Measurements from ENCODE around the gene OSTC.

DNA sequence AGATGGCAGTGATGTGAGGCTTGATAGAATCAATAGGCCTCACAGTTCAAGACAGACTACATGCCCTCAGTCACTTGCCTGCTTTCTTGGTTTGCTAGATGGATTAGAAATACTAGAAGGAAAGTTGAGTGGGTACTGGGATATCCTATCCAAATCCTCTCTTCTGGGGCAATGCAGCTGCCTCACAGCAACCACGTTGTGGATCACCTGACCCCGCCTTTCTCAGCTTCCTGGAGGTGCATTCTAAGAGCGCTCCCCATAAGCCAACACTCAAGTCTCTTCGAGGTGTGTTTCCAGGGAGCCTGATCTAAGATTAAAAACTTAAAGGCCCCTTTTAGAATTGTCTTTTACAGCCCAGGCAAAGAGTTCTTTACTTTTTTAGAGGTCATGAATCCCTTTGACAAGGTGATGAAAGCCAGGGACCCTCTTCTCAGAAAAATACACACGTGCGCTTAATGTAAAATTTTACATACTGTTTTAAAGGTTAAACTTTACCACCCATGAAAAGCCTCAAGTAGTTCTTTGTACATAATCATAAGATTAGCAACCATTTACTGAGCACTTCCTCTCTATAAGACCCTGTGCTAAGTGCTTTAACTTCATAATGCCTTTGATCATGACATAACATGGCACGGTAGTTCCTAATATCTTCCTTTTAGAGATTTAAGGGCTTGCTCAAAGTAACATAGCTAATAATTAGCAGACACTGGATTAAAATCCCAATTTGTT, 30.9 kb upstream of the OSTC start:
- TF ChIP-seq, protein P1, sequence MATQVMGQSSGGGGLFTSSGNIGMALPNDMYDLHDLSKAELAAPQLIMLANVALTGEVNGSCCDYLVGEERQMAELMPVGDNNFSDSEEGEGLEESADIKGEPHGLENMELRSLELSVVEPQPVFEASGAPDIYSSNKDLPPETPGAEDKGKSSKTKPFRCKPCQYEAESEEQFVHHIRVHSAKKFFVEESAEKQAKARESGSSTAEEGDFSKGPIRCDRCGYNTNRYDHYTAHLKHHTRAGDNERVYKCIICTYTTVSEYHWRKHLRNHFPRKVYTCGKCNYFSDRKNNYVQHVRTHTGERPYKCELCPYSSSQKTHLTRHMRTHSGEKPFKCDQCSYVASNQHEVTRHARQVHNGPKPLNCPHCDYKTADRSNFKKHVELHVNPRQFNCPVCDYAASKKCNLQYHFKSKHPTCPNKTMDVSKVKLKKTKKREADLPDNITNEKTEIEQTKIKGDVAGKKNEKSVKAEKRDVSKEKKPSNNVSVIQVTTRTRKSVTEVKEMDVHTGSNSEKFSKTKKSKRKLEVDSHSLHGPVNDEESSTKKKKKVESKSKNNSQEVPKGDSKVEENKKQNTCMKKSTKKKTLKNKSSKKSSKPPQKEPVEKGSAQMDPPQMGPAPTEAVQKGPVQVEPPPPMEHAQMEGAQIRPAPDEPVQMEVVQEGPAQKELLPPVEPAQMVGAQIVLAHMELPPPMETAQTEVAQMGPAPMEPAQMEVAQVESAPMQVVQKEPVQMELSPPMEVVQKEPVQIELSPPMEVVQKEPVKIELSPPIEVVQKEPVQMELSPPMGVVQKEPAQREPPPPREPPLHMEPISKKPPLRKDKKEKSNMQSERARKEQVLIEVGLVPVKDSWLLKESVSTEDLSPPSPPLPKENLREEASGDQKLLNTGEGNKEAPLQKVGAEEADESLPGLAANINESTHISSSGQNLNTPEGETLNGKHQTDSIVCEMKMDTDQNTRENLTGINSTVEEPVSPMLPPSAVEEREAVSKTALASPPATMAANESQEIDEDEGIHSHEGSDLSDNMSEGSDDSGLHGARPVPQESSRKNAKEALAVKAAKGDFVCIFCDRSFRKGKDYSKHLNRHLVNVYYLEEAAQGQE (IDR thresholded peaks at IDR 0.05; ENCODE audit: insufficient replicate concordance, low read depth): no peak
- TF ChIP-seq, protein P2, sequence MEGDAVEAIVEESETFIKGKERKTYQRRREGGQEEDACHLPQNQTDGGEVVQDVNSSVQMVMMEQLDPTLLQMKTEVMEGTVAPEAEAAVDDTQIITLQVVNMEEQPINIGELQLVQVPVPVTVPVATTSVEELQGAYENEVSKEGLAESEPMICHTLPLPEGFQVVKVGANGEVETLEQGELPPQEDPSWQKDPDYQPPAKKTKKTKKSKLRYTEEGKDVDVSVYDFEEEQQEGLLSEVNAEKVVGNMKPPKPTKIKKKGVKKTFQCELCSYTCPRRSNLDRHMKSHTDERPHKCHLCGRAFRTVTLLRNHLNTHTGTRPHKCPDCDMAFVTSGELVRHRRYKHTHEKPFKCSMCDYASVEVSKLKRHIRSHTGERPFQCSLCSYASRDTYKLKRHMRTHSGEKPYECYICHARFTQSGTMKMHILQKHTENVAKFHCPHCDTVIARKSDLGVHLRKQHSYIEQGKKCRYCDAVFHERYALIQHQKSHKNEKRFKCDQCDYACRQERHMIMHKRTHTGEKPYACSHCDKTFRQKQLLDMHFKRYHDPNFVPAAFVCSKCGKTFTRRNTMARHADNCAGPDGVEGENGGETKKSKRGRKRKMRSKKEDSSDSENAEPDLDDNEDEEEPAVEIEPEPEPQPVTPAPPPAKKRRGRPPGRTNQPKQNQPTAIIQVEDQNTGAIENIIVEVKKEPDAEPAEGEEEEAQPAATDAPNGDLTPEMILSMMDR (IDR thresholded peaks at IDR 0.05; ENCODE audit: insufficient read depth, low read length): no peak
- no peak for TF ChIP-seq POLR2AphosphoS5 (IDR thresholded peaks at IDR 0.05; ENCODE audit: low read depth)
- 0 out of 2 replicates have a peak, but pooled peaks have one; percentile 3 for TF ChIP-seq GABPA (IDR thresholded peaks at IDR 0.05; ENCODE audit: low read depth)
- TF ChIP-seq SPI1 (IDR thresholded peaks at IDR 0.05; ENCODE audit: borderline replicate concordance, low read depth): peak; percentile 84

Measured in HL-60 (cell line).